ENCODE data around the gene SHROOM3. TPM values are rescaled to one million over a fixed set of nuclear protein-coding genes. Genes with fewer than 3 reads are reported as not detected.

SHROOM3 gene
- total and polyA plus RNA-seq, 2 donors from 2014 or later: 5.5 to 67.3 TPM

GRCh38 chr4:76663824-76664223 lies 228.8 kb downstream of the SHROOM3 start:
- TF ChIP-seq, protein P1, sequence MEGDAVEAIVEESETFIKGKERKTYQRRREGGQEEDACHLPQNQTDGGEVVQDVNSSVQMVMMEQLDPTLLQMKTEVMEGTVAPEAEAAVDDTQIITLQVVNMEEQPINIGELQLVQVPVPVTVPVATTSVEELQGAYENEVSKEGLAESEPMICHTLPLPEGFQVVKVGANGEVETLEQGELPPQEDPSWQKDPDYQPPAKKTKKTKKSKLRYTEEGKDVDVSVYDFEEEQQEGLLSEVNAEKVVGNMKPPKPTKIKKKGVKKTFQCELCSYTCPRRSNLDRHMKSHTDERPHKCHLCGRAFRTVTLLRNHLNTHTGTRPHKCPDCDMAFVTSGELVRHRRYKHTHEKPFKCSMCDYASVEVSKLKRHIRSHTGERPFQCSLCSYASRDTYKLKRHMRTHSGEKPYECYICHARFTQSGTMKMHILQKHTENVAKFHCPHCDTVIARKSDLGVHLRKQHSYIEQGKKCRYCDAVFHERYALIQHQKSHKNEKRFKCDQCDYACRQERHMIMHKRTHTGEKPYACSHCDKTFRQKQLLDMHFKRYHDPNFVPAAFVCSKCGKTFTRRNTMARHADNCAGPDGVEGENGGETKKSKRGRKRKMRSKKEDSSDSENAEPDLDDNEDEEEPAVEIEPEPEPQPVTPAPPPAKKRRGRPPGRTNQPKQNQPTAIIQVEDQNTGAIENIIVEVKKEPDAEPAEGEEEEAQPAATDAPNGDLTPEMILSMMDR (IDR thresholded peaks at IDR 0.05; ENCODE audit: borderline replicate concordance, extremely low read depth, insufficient read depth): no peak
- FAIRE-seq (no peak), DNase-seq (no peak)
- Histone ChIP-seq H3K36me3 (ENCODE audit: control insufficient read depth in 2 of 3, insufficient read depth in 3 of 3, low read length in 3 of 3) (no peaks in the 10 kb centered on the region), H3K9me3 (ENCODE audit: control insufficient read depth in 2 of 3, insufficient read depth in 1 of 3, low read length in 3 of 3) (no peaks in the 10 kb centered on the region), H3K27me3 (ENCODE audit: control insufficient read depth, insufficient read depth, low read length) (no peaks in the 10 kb centered on the region), H3K4me1 (ENCODE audit: control insufficient read depth in 2 of 3, insufficient read depth in 2 of 3, low read depth in 1 of 3, low read length in 3 of 3) (peaks cover 0 to 4% (median 2%) of the 10 kb centered on the region in 3 donors), H3K27ac (ENCODE audit: low read depth in 2 of 2, low read length in 2 of 2) (no peak overlapping the region), H3K9ac (ENCODE audit: low read length in 3 of 3) (no peak overlapping the region), H3K4me3 (ENCODE audit: low read length in 3 of 3) (no peak overlapping the region)
- intact Hi-C loops (cut with DNase I): no loop called here

DNA sequence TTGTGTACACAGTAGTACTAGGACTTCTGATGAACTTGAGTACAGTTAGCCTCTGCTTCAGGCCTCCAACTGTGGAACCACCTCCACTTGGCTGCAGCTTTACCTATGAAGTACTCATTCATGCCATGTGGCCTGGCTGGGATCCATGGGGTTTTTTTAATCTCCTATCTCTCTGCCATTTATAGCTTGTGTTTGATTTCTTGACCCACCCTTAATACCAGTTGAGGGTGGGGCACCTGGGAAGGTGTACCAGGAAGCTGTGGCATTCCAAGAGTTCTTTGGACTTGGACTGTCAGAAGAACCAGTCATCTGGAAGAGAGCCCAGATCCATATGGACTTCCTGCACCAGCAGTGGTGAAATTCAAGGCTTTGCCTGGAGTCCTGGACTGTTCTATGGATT lies 230.1 kb downstream of the SHROOM3 start:
- H3K4me1 ChIP-seq (ENCODE audit: control insufficient read depth in 2 of 3, insufficient read depth in 2 of 3, low read depth in 1 of 3, low read length in 3 of 3): no peaks in the 10 kb centered on the region
- no peak overlapping the region for H3K4me3 ChIP-seq (ENCODE audit: low read length in 3 of 3)
- H3K9ac ChIP-seq (ENCODE audit: low read length in 3 of 3): no peak overlapping the region
- no peak overlapping the region for H3K27ac ChIP-seq (ENCODE audit: low read depth in 2 of 2, low read length in 2 of 2)
- no peaks in the 10 kb centered on the region for H3K9me3 ChIP-seq (ENCODE audit: control insufficient read depth in 2 of 3, insufficient read depth in 1 of 3, low read length in 3 of 3)
- no peaks in the 10 kb centered on the region for H3K27me3 ChIP-seq (ENCODE audit: control insufficient read depth, insufficient read depth, low read length)
- intact Hi-C loops (cut with DNase I): no loop called here
- TF ChIP-seq, protein P1 (IDR thresholded peaks at IDR 0.05; ENCODE audit: borderline replicate concordance, extremely low read depth, insufficient read depth): no peak
- H3K36me3 ChIP-seq (ENCODE audit: control insufficient read depth in 2 of 3, insufficient read depth in 3 of 3, low read length in 3 of 3): no peaks in the 10 kb centered on the region
- no peak for FAIRE-seq
- no peak for DNase-seq

DNA sequence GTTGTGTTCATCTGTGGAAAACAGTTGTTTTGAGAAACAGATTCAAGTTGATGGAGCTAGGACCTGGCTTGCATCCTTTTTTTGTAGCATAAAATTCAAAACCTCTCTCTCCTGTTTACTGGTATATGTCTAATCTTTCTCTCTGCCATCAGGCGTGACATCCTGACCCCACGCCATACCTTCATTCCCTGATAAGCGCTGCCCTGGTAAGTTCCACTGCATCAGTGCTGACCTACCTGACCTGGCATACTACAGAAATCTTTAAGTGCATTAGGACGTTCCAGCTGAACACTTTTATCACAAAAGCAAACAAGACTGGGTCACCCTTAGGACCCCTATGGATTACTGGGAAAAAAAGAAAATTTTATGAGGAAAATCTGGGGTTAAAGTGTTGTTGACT lies 230.7 kb downstream of the SHROOM3 start:
- Histone ChIP-seq H3K4me1 (ENCODE audit: control insufficient read depth in 2 of 3, insufficient read depth in 2 of 3, low read depth in 1 of 3, low read length in 3 of 3) (no peaks in the 10 kb centered on the region), H3K27ac (ENCODE audit: low read depth in 2 of 2, low read length in 2 of 2) (no peak overlapping the region), H3K9ac (ENCODE audit: low read length in 3 of 3) (no peak overlapping the region), H3K4me3 (ENCODE audit: low read length in 3 of 3) (no peak overlapping the region), H3K36me3 (ENCODE audit: control insufficient read depth in 2 of 3, insufficient read depth in 3 of 3, low read length in 3 of 3) (no peaks in the 10 kb centered on the region), H3K9me3 (ENCODE audit: control insufficient read depth in 2 of 3, insufficient read depth in 1 of 3, low read length in 3 of 3) (no peaks in the 10 kb centered on the region), H3K27me3 (ENCODE audit: control insufficient read depth, insufficient read depth, low read length) (no peaks in the 10 kb centered on the region)
- no peak for DNase-seq
- intact Hi-C loops (cut with DNase I): no loop called here
- no peak for FAIRE-seq
- TF ChIP-seq, protein P1 (IDR thresholded peaks at IDR 0.05; ENCODE audit: borderline replicate concordance, extremely low read depth, insufficient read depth): no peak

- FAIRE-seq: no peak
- intact Hi-C loops (cut with DNase I): no loop called here
These were observed 232.0 kb downstream of the SHROOM3 start for GRCh38 chr4:76666944-76667532.

More at GRCh38 chr4:76666944-76667532, 232.0 kb downstream of the SHROOM3 start:
- TF ChIP-seq, protein P1 (IDR thresholded peaks at IDR 0.05; ENCODE audit: borderline replicate concordance, extremely low read depth, insufficient read depth): no peak
- Histone ChIP-seq H3K27me3 (ENCODE audit: control insufficient read depth, insufficient read depth, low read length) (no peaks in the 10 kb centered on the region), H3K27ac (ENCODE audit: low read depth in 2 of 2, low read length in 2 of 2) (no peak overlapping the region), H3K4me1 (ENCODE audit: control insufficient read depth in 2 of 3, insufficient read depth in 2 of 3, low read depth in 1 of 3, low read length in 3 of 3) (no peaks in the 10 kb centered on the region), H3K36me3 (ENCODE audit: control insufficient read depth in 2 of 3, insufficient read depth in 3 of 3, low read length in 3 of 3) (no peaks in the 10 kb centered on the region), H3K9ac (ENCODE audit: low read length in 3 of 3) (no peak overlapping the region), H3K4me3 (ENCODE audit: low read length in 3 of 3) (no peak overlapping the region), H3K9me3 (ENCODE audit: control insufficient read depth in 2 of 3, insufficient read depth in 1 of 3, low read length in 3 of 3) (no peaks in the 10 kb centered on the region)
- no peak for DNase-seq

Measured in kidney (tissue), 14 donors.